HG02642 (cell line): ENCODE results near the gene COQ8B.
A peak's percentile ranks its signal among the peaks of the same experiment; 100 is the strongest.
"Not testable (repeated sequence)": the region's sequence is repeated elsewhere in the genome, so short reads cannot be mapped to it uniquely, and the experiment has no call there.

Experiments used
- ATAC-seq: cut with Tn5 transposase; IDR thresholded peaks from one replicate; pipeline ENCODE4 v1.9.1; 2021; ENCODE audit warnings: mild to moderate bottlenecking; ENCODE audit not compliant: unreplicated experiment, poor library complexity

COQ8B gene

DNA sequence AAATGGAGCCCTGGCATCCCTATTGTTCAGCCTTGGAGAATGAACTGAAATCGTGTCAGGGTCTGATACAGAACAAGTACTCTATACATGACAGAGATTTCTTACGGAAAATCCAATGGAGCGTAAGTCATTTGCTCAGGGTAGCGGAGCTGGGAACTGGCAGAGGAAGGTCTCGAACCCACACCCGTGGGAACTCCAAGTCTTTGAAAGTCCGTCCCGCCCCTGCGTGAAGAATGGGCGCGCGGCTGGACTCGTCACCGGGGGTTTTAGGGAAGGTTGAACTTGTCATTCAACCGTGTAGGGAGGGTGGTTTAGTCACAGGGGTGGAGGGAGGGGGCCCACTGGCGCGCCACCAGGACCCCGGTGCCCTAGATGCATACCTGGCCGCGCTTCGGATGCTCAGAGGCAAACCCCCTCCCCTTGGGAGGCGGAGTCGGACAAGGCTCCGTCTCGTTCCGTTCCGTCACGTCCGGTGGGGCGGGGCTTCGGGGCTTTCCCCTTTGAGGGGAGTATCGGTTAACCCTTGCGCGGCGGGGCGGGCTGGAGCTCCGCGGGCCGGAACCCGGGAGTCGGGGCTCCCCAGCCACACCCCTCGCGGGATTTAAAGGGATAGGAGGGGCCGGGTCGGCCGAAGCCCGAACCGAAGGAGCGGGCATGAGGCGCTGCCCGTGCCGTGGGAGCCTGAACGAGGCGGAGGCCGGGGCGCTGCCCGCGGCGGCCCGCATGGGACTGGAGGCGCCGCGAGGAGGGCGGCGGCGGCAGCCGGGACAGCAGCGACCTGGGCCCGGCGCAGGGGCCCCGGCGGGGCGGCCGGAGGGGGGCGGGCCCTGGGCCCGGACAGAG lies at the start of gene COQ8B, which contains the start of gene ITPKC:
Gene COQ8B (minus strand): TSS at position 405 of the 843 bp plus-strand sequence. CDS start 2,254 bp downstream, outside the sequence.
Gene ITPKC (plus strand): TSS at position 631 of the 843 bp plus-strand sequence. CDS start 24 bp downstream, at position 655.
- peak; percentile 79 for ATAC-seq

DNA sequence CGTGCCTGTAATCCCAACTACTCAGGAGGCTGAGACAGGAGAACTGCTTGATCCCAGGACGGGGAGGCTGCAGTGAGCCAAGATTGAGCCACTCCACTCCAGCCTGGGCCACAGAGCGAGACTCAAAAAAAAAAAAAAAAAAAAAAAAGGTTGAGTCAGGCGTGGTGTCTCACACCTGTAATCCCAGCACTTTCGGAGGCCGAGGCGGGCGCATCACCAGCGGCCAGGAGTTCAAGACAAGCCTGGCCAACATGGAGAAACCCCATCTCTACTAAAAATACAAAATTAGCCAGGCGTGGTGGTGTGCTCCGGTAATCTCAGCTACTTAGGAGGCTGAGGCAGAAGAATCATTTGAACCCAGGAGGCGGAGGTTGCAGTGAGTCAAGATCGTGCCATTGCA lies 49.7 kb upstream of the COQ8B start:
- ATAC-seq = not testable (repeated sequence)

DNA sequence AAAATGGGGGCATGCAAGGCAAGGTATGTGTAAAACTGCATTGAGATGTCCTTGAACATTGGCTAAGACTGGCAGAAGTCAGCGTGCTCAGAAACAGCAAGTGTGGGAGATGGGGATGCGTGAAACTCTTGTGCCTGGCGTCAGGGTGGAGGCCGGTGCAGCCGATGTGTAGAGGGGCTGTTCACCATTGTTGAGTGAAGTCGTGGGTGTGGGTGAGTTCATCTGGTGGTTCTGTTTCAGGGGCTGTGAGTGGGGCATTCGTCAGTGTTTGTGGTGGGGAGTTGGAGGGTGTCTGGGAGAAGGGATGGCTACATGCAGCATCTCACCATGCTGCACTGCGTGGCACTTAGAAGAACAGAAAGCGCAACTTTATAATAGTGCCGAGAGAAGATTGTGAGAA lies 47.3 kb upstream of the COQ8B start:
- ATAC-seq = no peak

DNA sequence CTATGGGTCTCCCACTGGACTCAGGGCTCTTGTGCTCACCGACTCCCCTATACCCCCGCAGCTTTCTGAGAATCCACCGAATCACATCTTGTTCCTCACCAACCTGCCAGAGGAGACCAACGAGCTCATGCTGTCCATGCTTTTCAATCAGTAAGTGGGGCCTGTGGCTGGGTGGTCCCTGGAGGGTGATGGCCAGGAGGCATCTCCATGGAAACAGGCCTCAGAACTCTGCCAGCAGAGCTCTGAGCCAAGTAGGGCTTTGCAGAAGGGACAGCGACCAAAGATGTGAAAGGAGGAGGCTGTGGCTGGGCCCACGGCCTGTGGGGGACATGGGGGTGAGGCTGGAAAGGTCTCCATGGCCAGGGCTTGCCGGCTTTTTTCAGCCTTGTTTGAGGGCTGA lies 46.8 kb upstream of the COQ8B start:
- ATAC-seq = no peak

DNA sequence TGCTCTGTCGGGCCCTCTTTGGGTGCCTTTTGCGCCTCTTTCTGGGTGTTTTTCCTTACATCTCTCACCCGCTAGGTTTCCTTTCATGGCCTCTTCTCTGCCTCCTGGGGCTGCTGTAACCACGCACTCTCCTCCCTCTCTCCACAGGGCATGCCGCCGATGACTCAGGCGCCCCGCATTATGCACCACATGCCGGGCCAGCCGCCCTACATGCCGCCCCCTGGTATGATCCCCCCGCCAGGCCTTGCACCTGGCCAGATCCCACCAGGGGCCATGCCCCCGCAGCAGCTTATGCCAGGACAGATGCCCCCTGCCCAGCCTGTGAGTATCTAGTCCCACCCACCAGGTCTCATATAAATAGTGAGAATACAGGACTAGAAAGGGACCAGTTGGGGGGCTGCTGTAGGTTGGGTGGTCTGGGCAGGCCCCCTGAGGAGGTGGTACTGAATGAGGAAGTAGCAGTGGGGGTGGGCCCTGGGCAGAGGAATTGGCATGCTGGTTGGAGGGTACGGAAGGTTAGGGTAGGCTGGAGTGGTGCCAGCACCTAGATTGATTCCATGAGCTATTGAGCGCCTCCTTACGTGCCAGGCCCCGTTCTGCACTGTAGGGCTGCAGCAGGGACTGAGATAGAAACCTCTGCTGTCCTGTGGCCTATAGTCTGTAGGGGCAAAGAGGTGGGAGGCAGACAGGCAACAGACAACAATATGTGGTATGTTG lies 46.2 kb upstream of the COQ8B start:
- ATAC-seq = no peak

DNA sequence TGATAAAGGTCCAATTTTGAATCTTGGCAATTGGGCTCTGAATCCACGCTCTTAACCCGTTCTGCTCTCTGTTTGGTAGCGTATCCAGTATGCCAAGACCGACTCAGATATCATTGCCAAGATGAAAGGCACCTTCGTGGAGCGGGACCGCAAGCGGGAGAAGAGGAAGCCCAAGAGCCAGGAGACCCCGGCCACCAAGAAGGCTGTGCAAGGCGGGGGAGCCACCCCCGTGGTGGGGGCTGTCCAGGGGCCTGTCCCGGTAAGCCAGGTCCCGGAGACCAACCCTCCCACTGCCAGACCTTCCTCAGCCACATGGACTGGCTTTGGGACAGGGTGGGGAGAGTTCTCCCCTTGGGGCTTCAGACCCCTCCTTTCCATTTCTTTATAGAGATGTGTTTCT lies 42.7 kb upstream of the COQ8B start:
- no peak for ATAC-seq

DNA sequence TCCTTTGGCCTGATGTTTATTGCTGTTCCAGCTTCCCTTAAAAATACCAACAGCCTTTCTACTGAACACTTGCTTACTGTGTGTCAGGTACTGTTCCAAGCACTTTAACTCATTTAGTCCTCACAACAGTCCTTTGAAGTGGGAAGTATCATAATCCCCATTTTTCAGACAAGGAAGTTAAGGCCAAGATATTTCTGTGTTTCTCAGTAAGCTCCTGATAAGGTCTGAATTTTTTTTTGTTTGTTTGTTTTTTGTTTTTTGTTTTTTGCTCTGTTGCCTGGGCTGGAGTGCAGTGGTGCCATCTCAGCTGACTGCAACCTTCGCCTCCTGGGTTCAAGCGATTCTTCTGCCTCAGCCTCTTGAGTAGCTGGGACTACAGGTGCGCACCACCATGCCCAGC lies 41.8 kb upstream of the COQ8B start:
- no peak for ATAC-seq

DNA sequence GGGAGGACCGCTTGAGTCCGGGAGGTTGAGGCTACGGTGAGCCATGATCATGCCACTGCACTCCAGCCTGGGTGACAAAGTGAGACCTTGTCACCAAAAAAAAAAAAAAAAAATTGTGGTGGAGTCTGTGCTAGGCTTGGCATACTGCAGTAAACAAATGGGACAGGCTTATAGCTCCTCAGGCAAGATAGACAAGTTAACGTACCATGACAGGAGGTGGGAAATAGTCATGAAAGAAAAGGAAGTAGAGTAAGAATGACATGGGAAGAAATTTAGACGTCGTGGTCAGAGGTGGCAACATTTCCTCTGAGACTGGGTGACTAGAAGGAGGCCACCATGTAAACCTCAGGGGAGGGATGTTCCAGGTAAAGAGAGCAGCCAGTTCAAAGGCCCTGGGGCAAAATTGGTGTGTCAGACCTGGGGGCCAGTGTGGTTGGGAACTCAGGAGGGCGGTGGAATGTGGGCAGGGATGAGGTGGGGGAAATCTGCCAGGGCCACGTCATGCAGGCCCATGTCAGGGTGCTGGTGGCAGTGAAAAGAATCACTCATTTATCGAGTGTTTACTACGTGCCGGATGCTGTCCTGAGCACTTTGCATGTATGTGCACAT lies 39.9 kb upstream of the COQ8B start:
- no peak for ATAC-seq

DNA sequence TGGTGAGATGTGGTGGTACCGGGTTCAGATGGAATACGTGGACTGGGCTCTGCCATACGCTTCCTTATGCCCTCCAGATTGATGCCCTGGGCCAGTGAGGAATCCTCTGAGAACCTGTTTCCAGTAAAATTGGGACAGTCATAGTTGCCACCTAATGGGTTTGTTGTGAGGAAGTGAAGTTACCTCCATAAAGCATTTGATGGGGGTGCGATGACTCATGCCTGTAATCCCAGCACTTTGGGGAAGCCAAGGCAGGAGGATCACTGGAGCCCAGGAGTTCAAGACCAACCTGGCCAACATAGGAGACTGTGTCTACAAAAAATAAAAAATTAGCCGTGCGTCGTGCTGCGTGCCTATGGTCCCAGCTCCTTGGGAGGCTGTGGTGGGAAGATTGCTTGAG lies 39.1 kb upstream of the COQ8B start:
- ATAC-seq = no peak

DNA sequence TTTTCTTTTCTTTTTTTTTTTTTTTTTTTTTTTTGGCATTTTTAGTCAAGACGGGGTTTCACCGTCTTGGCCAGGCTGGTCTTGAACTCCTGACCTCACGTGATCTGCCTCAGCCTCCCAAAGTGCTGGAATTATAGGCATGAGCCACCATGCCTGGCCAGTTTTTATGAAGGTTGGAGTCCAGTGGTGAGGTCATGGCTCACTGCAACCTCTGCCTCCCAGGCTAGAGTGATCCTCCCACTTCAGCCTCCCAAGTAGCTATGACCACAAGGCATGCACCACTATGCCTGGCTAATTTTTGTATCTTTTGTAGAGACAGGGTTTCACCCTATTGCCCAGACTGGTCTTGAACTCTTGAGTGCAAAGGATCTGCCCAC lies 38.5 kb upstream of the COQ8B start:
- ATAC-seq = no peak

DNA sequence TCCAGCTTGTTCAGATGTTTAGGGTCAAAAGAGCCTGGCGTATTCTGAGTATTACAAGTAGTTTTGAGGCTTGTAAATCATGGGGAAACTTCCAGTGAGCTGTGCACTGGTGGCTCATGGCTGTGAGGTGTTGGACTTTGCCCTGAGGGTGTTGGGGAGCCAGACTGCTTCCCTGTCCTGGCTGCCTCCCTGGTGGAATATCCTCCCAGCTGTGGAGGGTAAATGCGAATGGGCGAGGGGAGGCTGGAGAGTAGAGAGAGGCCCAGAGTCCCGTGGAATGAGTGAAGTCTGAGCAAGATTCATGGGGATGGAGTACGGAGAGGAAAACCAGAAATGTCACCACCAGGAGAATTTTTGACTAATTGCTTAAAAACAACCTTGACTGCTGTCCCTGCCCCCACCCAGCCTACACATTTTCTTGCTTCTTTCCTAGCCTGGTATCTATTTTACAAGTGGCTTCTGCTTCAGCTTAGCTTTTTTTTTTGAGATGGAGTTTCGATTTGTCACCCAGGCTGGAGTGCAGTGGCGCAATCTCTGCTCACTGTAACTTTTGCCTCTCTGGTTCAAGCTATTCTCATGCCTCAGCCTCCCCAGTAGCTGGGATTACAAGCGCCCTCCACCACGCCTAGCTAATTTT lies 38.0 kb upstream of the COQ8B start:
- ATAC-seq = no peak

DNA sequence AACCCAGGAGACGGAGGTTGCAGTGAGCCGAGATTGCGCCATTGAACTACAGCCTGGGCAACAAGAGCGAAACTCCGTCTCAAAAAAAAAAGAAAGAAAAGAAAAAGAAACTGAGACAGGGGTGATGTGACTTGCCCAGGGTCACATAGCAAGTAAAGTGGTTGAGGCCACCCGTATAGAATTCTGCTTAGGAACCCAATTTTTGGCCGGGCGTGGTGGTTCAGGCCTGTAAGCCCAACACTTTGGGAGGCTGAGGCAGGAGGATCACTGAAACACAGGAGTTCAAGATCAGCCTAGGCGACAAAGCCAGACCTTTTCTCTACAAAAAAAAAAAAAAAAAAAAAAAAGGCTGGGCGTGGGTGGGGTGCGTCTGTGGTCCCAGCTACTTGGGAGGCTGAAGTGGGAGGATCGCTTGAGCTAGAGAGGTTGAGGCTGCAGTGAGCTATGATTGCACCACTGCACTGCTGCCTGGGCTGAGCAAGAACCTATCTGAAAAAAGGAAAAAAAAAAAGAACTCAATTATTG lies 35.6 kb upstream of the COQ8B start:
- ATAC-seq = no peak

DNA sequence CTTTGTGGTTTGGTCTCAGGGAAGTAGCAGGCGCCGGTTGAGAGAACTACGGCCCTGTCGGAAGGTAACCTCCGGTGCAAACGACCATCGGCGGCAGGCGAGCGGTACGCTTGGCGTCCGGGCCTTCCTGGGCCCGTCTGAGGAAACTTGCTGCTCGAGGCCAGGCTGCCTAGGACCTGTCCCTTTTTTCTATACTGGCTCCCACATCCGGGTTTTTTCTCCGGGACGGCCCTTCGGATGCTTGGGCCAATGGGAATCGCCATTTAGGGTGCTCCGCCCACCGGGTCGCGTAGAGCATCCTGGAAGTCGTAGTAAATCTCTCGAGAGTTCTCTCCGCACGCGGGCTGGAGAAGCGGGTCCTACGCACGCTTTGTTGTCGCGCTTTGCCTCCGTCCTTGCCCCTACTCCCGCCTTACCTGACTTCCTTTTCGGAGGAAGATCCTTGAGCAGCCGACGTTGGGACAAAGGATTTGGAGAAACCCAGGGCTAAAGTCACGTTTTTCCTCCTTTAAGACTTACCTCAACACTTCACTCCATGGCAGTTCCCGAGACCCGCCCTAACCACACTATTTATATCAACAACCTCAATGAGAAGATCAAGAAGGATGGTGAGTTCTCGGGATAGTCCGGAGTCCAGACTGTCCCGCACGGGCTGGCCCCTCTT lies 34.3 kb upstream of the COQ8B start, which contains the start of gene SNRPA:
Gene SNRPA (plus strand): TSS at position 330 of the 664 bp plus-strand sequence. CDS start 206 bp downstream, at position 536.
- ATAC-seq = peak; percentile 68

DNA sequence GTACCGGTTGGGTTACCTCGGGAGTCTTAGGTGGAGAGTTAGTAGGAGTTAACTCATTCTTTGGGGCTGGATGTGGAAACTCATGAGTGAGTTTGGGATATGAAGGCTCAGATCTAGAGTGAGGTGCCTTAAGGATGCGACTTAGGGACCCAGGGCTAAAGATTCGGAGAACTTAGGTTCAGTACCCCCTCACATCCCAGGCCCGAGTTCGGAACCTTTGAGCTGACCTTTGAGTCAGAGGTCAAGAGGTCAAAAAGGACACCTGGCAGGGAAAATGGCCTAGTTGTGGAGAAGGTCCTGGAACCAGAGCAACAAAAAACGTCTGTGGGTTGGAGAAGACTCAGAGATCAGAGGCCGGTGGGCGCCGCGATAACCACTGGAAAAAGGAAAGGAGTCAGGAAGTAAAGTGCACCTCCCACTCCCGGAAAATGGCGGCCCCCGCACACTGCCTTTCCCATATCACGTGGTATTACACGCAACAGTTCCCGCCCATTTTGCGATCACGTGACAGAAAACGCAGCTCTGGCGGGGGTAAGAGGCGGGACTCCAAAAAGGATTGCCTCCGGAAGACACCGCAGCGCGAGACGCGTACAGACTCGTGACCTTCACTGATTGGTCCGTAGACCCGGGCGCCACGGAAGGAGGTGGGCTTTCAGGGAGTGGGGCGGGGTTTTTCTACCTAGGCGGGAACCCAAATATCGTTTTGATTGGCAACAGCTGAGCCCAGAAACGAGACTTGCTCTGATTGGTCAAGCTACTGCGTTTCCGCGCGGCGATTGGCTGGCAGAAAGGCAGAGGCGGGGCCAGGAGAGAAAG lies 33.6 kb upstream of the COQ8B start, which contains the start of gene ACTMAP:
Gene ACTMAP (minus strand): TSS at position 420 of the 816 bp plus-strand sequence. CDS start 674 bp downstream, outside the sequence.
- peak; percentile 88 for ATAC-seq

DNA sequence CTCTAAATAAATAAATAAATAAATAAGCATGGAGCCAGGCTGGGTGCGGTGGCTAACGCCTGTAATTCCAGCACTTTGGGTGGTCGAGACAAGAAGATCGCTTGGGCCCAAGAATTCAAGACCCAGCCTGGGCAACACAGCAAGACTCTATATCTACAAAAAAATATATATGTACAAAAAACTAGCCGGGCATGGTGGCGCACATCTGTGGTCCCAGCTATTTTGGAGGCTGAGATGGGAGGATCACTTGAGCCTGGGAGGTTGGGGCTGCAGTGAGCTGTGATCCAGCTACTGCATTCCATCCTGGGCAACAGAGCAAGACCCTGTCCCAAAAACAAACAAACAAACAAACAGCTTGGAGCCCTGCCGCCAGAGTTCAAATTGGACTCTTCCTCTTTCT lies 30.9 kb upstream of the COQ8B start:
- no peak for ATAC-seq

DNA sequence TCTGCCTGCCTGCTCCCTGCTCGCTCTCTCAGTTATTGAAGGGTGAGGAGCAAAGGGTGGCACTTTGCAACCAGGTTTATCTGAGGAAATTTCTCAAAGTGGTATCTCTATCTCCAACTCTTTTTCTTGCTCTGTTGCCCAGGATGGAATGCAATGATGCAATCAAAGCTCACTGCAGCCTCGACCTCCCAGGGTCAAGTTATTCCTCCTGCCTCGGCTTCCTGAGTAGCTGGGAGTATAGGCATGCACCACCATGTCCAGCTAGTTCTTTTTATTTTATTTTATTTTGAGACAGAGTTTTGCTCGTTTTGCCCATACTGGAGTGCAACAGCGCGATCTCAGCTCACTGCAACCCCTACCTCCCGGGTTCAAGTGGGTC lies 28.7 kb upstream of the COQ8B start:
- ATAC-seq = no peak

DNA sequence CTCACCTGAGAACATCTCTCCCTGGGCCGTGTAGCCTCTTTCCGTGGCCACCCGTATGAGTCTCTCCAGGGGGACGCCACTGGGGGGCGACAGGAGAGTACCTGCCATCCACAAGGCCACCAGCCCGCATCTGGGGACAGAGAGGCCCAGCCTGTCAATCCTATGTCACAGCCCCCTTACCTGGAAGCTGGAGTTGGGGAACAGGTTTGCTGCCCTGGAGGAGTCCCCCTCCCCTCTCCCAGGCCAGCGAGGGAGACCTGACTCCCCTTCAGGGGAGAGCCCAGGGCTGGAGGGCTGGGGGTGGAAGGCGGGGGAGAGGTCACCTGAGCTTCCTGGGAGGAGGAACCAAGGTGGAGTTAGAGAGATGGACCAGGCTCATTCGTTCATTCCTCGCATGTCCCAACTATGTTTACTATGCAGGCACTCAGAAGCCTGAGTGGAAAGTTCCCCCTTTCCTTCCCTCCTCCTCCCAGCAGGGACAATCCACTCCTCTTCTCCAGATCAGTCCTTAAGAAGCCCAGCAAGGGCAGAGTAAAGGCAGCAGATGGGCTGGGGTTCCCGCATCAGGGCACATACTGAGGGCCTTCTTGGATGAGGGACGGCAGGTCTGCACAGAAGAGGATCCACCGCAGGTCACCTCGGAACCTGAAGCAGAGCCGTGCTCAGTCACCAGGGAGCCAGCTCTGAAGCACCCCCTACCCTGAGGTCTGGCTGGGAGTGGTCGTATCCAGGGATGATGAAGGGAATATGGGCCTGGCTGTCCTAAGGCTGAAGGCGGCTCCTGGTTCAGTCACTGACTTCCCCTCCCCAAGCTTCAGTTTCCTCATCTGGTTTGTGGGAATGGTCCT lies 28.1 kb upstream of the COQ8B start:
- no peak for ATAC-seq

DNA sequence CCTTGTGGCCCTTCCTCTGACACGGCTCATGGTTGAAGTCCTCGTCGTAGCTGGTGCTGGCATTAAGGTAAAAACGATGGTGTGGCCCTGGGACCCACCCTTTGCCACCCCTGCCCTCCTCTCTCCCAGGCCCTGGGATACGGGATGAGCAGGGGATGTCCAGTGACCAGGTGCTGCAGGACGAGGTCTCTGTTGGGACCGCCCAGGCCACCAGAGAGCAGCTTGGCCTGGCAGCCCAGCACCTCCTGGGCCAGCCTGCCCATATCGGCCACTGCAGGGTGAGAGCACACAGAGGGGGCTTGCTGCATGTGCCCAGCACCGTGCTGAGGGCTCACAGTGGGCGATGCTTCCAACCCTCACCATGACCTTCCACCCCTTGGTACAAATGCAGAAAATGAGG lies 27.2 kb upstream of the COQ8B start:
- ATAC-seq = no peak
